Activated B cell treated with CpG ODN at 0.5 μM for 24 hours (primary cell): ENCODE data around the gene GTPBP3. TPM values are rescaled to one million over a fixed set of nuclear protein-coding genes. Genes with fewer than 3 reads are reported as not detected.

Experiments used
- ATAC-seq: fragments of 200-7000 bp; cut with Tn5 transposase; one replicate; pipeline ENCODE4 v1.10.0; 2021; ENCODE audit warnings: low read depth, mild to moderate bottlenecking, moderate library complexity
- CTCF ChIA-PET: fragments of 350-600 bp; sonication (Branson Sonifier 250); formaldehyde crosslinking; loops from one replicate; lab custom pipeline; 2021; ENCODE audit warnings: antibody characterized with exemption; lab: Charles Lee
- POLR2A ChIA-PET: fragments of 350-600 bp; sonication (Branson Sonifier 250); formaldehyde crosslinking; loops from one replicate; lab custom pipeline; 2021; ENCODE audit warnings: antibody characterized with exemption; lab: Charles Lee
- DNase-seq: peaks from one replicate; pipeline ENCODE4 v3.0.0; 2022
- H3K27ac Mint-ChIP-seq: one replicate; pipeline ENCODE4 v1.8.0; 2020; ENCODE audit warnings: mixed read lengths
- H3K27me3 Mint-ChIP-seq: one replicate; pipeline ENCODE4 v1.8.0; 2021; ENCODE audit warnings: mixed read lengths
- H3K36me3 Mint-ChIP-seq: one replicate; pipeline ENCODE4 v1.8.0; 2021; ENCODE audit warnings: low read depth, mixed read lengths
- H3K4me1 Mint-ChIP-seq: one replicate; pipeline ENCODE4 v1.8.0; 2021; ENCODE audit warnings: mixed read lengths
- H3K4me3 Mint-ChIP-seq: one replicate; pipeline ENCODE4 v1.8.0; 2020; ENCODE audit warnings: mild to moderate bottlenecking, mixed read lengths
- H3K9me3 Mint-ChIP-seq: one replicate; pipeline ENCODE4 v1.8.0; 2020; ENCODE audit warnings: mixed read lengths
- CTCF ChIP-seq: fragments of 200-600 bp; IDR thresholded peaks from one replicate; pipeline ENCODE4 v1.8.0; 2022; ENCODE audit warnings: antibody characterized with exemption, mild to moderate bottlenecking
- intact Hi-C: fragments of 100-400 bp; cut with micrococcal nuclease; formaldehyde crosslinking; loops from one replicate; pipeline ENCODE4 v1.15.1; 2024
- total RNA-seq: library from RNA; stranded (reverse); gene quantifications from 2 replicates; pipeline ENCODE4 v1.2.3, GENCODE V29; 2022

The GTPBP3 gene
- total RNA-seq, 1 donor from 2014 or later: 40.2 TPM

DNA sequence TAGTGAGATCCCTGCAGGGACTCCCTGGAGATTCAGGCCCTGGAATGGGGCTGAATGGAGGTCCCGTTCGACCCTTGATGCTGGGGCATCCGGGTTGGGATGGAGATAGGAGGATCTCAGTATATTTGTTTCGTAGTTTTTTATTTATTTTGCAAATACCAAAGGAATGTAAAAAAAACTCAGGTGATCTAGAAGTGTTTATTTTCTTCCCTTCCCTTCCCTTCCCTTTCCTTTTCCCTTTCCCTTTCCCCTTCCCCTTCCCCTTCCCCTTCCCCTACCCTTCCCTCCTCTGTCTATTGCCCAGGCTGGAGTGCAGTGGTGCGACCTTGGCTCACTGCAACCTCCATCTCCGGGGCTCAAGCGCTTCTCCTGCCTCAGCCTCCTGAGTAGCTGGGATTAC, 4.5 kb downstream of the GTPBP3 start:
- Mint-ChIP-seq H3K4me3 (no peak overlapping the region), H3K9me3 (no peaks in the 10 kb centered on the region), H3K36me3 (peaks cover 20% of the 10 kb centered on the region), H3K4me1 (peaks cover 21% of the 10 kb centered on the region), H3K27me3 (peaks cover 2% of the 10 kb centered on the region), H3K27ac (no peak overlapping the region)
- DNase-seq: no peak
- intact Hi-C loops: no loop called here
- ChIA-PET POLR2A (no interaction called here), CTCF (interaction anchor here (1.3 kb wide), 1 partner anchor 47 kb away, joined by 4 read pairs; no protein-coding TSS in a partner anchor)
- no peak for ATAC-seq
- TF ChIP-seq CTCF: no peak

DNA sequence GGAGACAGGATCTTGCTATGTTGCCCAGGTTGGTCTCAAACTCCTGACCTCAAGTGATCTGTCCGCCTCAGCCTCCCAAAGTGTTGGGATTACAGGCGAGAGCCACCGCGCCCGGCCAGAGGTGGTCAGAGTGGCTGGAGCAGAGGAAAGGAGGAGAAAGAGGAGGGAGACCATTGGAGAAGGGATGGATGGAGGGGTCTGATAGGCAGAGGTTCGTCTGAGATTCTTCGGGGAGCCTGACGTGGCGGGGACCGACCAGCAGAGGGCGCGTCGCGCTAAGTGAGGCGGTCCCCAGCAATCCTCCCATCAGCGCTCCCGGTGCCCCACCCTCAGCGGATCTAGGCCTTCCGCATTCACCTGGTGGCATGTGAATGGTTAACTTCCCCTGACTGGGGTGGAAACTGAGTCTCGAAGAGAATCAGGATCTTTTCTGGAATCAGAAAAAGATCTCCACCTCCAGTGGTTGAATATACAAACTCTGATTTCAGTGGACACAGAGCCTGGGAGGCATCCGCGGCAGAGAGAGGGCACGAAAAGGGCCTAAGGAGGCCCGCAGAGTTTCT, 8.8 kb downstream of the GTPBP3 start:
- Mint-ChIP-seq H3K4me3 (no peak overlapping the region), H3K4me1 (peaks cover 6% of the 10 kb centered on the region), H3K9me3 (no peaks in the 10 kb centered on the region), H3K27me3 (peaks cover 15% of the 10 kb centered on the region), H3K36me3 (peaks cover 5% of the 10 kb centered on the region), H3K27ac (no peak overlapping the region)
- intact Hi-C loops: loop anchor here (1.0 to 2.0 kb wide), 5 partner anchors 40 to 120 kb away; partner anchors contain the start of gene MVB12A
- CTCF ChIA-PET: interaction anchor here (1.3 to 1.9 kb wide), 2 partner anchors 40 to 43 kb away, joined by 4 to 12 read pairs; no protein-coding TSS in a partner anchor
- POLR2A ChIA-PET: no interaction called here
- DNase-seq (peak; percentile 79), ATAC-seq (peak; percentile 98)
- peak; percentile 84 for TF ChIP-seq CTCF

- intact Hi-C loops: loop anchor here (2.0 kb wide), 1 partner anchor 55 kb away; no protein-coding TSS in a partner anchor
- no peak for DNase-seq
These were observed 10.0 kb downstream of the GTPBP3 start for GRCh38 chr19:17347361-17347760.

GRCh38 chr19:17347877-17348276, 10.5 kb downstream of the GTPBP3 start:
- Mint-ChIP-seq H3K9me3 (no peaks in the 10 kb centered on the region), H3K27me3 (peaks cover 23% of the 10 kb centered on the region), H3K36me3 (no peaks in the 10 kb centered on the region), H3K27ac (no peak overlapping the region), H3K4me3 (no peak overlapping the region), H3K4me1 (peaks cover 6% of the 10 kb centered on the region)
- CTCF ChIA-PET: interaction anchor here (1.5 to 2.9 kb wide), 2 partner anchors 38 to 40 kb away, joined by 5 to 22 read pairs; no protein-coding TSS in a partner anchor
- no peak for ATAC-seq
- intact Hi-C loops: loop anchor here (2.0 kb wide), 1 partner anchor 55 kb away; no protein-coding TSS in a partner anchor
- DNase-seq: no peak
- POLR2A ChIA-PET: no interaction called here
- no peak for TF ChIP-seq CTCF

More at GRCh38 chr19:17347361-17347760, 10.0 kb downstream of the GTPBP3 start:
- peaks cover 21% of the 10 kb centered on the region for H3K27me3 Mint-ChIP-seq
- CTCF ChIA-PET: interaction anchor here (0.5 to 2.9 kb wide), 3 partner anchors 39 to 805 kb away, joined by 4 to 22 read pairs (median 5); no protein-coding TSS in a partner anchor
- no peak for ATAC-seq
- H3K27ac Mint-ChIP-seq: no peak overlapping the region
- no peaks in the 10 kb centered on the region for H3K9me3 Mint-ChIP-seq
- peaks cover 6% of the 10 kb centered on the region for H3K4me1 Mint-ChIP-seq
- H3K4me3 Mint-ChIP-seq: no peak overlapping the region
- H3K36me3 Mint-ChIP-seq: no peaks in the 10 kb centered on the region
- no peak for TF ChIP-seq CTCF
- POLR2A ChIA-PET: interaction anchor here (0.6 kb wide), 3 partner anchors 22 to 46 kb away, joined by 4 to 7 read pairs (median 4); partner anchors contain the start of gene CCDC194

- ChIA-PET POLR2A (no interaction called here), CTCF (interaction anchor here (2.9 kb wide), 1 partner anchor 37 kb away, joined by 22 read pairs; no protein-coding TSS in a partner anchor)
- Mint-ChIP-seq H3K27me3 (peaks cover 29% of the 10 kb centered on the region), H3K4me3 (no peak overlapping the region), H3K4me1 (peaks cover 6% of the 10 kb centered on the region), H3K36me3 (no peaks in the 10 kb centered on the region), H3K27ac (no peak overlapping the region), H3K9me3 (no peaks in the 10 kb centered on the region)
- ATAC-seq (no peak), DNase-seq (no peak)
- intact Hi-C loops: no loop called here
- no peak for TF ChIP-seq CTCF
These were observed 11.3 kb downstream of the GTPBP3 start for GRCh38 chr19:17348700-17349099.
